Stimulated activated CD4-positive, alpha-beta T cell treated with anti-CD3 and anti-CD28 coated beads, Interleukin-12 subunit alpha, Interleukin-12 subunit beta, amount 100 ng/mL, for 4 hours (primary cell): ENCODE measurements around the gene TMEM45A.
"Not testable (repeated sequence)": the region's sequence is repeated elsewhere in the genome, so short reads cannot be mapped to it uniquely, and the experiment has no call there.

Source experiments
- DNase-seq: peaks from one replicate; pipeline ENCODE4 v3.0.0-alpha.2; 2020

TMEM45A gene, protein sequence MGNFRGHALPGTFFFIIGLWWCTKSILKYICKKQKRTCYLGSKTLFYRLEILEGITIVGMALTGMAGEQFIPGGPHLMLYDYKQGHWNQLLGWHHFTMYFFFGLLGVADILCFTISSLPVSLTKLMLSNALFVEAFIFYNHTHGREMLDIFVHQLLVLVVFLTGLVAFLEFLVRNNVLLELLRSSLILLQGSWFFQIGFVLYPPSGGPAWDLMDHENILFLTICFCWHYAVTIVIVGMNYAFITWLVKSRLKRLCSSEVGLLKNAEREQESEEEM

DNA sequence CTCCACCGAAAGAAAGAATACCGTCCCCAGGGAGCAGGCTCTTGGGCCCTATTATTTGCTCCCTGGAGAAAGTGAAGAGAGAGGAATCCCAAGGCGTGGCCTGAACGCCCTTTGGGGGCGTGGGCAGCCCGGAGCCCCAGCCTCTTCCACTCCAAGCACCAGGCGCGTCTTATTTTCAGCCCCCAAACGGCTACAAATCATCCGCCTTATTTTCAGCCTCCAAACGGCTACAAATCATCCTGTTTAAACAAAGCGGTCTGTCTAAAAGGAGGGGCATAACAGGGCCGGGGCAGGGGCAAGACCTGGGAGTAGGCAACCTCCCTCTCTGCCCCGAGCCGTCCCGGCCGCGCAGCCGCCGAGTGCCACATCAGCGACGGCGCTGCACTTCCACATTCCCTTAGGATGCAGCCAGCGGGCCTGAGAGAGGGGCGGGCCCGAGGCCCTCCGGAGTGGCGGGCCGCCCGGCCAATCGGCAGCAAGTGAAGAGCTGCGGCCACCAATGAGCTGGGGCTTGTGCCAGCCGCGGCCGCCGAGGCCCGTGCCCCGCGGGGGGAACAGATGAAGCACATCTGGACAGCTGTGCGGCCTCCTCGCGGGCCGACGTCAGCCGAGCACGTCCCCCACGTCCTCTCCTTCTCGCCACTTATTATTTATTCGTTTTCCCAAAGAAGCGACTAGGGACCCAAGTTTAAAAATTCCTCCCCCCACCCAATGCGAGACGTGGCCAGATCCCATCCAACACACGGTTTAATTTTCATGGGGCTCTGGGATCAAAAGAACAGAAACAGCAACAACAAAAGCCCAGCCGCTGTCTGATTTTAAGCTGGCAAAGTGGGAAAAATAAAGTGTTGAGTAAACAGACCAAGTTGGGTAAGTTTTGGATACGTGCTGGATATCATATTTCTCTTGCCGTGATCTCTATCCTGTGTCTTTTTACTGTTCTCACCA, at the start of gene TMEM45A:
Gene TMEM45A, plus strand, starts transcription at position 561 of the 948 bp plus-strand sequence. CDS start 62,593 bp downstream, outside the sequence.
- DNase-seq: peak; percentile 78

DNA sequence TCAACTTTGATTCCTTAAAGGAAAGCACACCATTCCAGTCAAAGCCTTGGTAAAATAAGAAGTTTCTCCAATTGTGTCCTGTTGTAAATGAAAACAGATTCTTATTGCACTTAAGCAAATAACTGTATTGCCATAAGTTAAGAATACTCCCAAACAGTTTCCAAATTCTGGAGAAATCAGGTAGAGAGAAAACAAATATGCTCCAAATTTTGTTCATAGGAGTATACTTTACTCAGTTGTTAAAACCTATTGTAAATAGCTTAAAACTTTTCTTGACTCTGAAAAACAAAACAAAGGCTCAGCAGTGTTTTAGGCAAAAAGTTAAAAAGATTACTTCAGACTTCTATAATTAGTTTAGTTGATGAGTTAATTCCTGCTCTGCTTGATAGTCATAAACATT, 48.7 kb upstream of the TMEM45A start:
- DNase-seq: no peak

DNA sequence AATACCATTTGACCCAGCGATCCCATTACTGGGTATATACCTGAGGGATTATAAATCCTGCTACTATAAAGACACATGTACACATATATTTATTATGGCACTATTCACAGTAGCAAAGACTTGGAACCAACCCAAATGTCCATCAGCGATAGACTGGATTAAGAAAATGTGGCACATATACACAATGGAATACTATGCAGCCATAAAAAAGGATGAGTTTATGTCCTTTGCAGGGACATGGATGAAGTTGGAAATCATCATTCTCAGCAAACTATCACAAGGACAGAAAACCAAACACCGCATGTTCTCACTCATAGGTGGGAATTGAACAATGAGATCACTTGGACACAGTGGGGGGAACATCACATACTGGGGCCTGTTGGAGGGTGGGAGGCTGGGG, 45.4 kb upstream of the TMEM45A start:
- not testable (repeated sequence) for DNase-seq

DNA sequence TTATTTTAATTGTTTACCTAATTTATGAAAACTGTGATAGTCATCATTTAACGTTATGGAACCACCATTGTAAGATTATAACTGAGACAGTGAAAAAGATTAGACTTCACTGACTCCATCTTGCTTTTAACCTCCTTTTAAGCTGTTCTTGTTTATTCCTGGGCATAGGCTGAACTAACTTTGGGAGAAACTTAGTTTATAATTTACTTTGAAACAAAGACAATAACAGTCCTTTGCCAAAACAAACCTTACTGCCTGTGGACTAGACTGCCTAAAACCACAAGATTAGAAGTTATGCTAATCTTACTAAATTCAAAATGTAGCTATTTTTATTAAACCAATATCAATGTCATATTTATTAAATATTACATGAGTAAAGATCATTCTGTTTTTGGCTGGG, 44.3 kb upstream of the TMEM45A start:
- no peak for DNase-seq

DNA sequence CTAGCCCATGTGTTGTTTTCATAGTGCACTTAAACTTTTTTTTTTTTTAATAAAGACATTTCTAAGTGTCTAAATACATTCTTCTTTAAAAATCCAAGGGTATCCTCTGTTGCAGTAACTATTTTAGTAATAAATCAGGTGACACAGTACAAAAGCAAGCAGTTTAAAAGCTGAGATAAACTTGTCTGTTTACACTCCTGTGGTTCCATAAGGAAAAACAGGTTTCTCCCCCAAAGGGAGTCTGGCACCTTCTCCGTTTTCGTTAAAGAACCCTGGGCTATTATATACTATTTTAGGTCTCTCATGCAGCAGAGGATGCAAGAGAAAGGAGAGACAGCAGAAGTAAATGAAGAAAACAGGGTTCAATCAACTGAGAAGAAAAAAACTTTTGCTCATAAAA, 43.2 kb upstream of the TMEM45A start:
- DNase-seq: no peak

DNA sequence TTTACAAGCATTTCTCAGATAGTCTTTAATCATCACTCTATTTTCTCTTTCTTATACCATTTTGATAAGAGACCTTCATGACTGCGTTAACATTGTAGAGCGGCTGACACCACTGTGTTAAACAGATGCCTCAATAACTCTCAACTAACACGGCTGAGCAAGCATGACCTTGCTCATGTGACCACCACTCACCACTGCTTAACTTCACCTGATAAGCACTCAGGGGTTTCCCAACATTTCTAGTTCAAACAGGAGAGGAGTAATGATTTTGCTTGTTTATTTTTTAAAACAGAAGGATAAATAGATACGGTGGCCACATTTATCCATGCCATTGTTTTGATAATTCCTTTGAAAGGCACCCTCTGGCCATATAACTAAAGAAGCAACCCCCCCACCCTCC, 37.7 kb upstream of the TMEM45A start:
- no peak for DNase-seq

DNA sequence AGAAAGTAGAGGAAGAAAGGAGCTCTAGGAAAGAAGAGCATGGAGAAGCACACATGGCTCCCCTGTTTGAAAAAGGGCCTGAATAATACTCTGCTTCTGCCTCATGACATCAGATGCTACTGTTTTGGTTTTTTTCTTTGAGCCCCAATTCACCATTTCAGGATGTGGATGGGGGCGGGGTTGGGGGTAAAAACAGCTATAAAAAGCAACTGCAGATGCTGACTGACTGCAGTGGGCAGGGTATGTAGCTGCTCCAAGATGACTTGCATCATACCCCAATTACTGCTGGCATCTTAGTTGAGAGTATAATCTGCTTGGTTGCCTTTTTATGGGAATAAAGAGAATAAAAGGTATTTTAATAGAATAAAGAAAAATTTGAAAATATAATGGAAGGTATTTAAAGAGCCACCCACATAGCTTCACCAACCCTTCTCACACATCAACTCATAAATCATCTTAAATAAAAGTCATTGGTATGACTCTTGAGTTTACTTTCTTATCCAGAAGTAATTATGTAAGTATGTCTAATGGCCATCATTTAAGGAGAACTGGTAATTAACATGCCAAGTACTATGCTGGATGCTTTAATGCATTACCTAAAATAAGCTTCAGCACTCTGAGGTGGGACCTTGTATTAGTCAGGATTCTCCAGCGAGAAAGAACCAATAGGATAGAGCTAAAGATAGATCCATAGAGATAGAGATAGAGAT, 36.4 kb upstream of the TMEM45A start:
- no peak for DNase-seq

GRCh38 chr3:100456745-100457144, 35.7 kb upstream of the TMEM45A start:
- DNase-seq: no peak

- no peak for DNase-seq
Observed at GRCh38 chr3:100457811-100458210, 34.6 kb upstream of the TMEM45A start.

DNA sequence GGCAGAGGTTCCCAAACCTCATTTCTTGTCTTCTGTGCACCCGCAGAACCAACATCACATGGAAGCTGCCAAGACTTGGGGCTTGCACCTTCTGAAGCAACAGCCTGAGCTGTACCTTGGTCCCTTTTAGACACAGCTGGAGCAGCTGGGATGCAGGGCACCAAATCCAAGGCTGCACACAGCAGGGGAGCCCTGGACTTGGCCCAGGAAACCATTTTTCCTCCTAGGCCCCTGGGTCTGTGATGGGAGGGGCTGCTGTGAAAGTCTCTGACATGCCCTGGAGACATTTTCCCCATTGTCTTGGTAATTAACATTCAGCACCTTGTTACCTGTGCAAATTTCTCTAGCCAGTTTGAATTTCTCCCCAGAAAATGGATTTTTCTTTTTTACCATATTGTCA, 33.6 kb upstream of the TMEM45A start:
- DNase-seq: no peak

GRCh38 chr3:100463002-100463401, 29.4 kb upstream of the TMEM45A start:
- DNase-seq: no peak

GRCh38 chr3:100463646-100464155, 28.7 kb upstream of the TMEM45A start:
- DNase-seq: no peak

GRCh38 chr3:100465892-100466777, 26.3 kb upstream of the TMEM45A start:
- DNase-seq: no peak

- no peak for DNase-seq
Observed at GRCh38 chr3:100467133-100467532, 25.3 kb upstream of the TMEM45A start.

DNA sequence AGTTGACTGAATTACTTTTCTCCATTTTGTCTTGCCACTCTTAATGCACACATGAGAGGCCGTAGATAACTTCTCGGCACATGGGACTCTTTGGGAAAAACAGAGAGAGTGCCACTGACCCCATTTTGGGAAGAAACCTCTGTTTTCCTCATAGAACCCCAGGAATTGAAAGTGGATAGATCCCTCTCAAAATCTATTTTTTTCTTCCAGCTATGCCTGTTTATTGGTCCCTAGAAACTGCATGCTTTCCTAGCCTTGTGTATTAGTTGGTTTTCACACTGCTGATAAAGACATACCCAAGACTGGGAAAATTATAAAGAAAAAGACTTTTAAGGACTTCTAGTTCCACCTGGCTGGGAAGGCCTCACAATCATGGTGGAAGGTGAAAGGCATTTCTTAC, 23.7 kb upstream of the TMEM45A start:
- DNase-seq: no peak

GRCh38 chr3:100470951-100471350, 21.5 kb upstream of the TMEM45A start:
- no peak for DNase-seq

DNA sequence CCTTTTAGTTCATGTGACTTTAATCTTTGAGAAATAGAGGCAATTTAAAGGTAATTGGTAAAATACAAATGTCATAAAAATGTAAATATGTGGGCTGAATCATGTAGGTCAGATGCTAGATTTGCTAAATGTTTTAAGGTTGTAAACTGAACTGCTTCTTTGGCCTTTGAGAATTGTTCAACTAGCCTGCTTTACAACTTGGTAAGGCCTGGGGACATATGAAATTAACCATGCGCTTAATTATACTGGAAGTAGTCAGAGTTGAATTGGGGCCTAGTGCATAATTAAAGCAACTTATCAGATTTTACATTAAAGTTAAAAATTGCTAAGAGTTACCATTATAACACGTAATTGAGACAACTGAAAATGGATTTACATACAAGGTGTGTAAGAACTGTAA, 21.0 kb upstream of the TMEM45A start:
- no peak for DNase-seq

- DNase-seq: not testable (repeated sequence)
Observed at GRCh38 chr3:100477851-100478360, 14.5 kb upstream of the TMEM45A start.

DNA sequence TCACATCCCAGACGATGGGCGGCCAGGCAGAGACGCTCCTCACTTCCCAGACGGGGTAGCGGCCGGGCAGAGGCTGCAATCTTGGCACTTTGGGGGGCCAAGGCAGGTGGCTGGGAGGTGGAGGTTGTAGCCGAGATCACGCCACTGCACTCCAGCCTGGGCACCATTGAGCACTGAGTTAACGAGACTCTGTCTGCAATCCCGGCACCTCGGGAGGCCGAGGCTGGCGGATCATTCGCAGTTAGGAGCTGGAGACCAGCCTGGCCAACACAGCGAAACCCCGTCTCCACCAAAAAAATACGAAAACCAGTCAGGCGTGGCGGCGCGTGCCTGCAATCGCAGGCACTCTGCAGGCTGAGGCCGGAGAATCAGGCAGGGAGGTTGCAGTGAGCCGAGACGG, 13.9 kb upstream of the TMEM45A start:
- DNase-seq: not testable (repeated sequence)

DNA sequence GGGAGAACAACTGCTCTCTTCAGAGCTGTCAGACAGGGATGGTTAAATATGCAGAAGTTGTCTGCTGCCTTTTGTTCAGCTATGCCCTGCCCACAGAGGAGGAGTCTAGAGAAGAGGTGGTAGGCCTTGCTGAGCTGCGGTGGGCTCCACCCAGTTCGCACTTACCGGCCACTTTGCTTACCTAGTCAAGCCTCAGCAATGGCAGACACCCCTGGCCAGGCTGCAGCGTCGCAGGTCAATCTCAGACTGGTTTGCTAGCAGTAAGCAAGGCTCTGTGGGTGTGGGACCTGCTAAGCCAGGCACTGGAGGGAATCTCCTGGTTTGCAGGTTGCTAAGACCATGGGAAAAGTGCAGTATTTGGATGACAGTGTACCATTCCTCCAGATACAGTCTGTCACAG, 12.3 kb upstream of the TMEM45A start:
- DNase-seq: no peak

DNA sequence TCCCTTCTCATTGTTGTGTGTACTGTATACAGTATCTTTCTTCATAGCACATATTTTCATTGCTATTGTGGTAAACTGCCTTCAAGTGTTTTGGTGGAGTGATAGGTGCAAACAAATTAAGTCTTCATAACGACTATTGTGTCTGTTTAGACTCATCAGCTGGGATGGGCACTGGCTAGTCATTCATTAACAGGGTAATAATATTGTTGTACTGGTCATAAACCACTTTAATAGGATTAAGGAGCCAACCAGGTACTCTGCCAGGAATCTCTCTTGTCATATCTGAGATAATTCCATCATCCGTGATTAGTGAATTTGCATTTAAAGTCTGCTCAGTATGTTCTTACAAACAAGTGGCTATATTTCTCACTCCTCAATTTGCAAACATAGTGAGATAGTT, 10.2 kb upstream of the TMEM45A start:
- no peak for DNase-seq

GRCh38 chr3:100483529-100483928, 8.9 kb upstream of the TMEM45A start:
- no peak for DNase-seq
